Uterus (tissue), 2 donors: ENCODE results near the gene ANO4.

Experiments
- CTCF ChIP-seq, 4 experiments: fragments of 200-600 bp in 2 of 4; fragments of 450-650 bp in 2 of 4; sonication (generic) in 2 of 4; IDR thresholded peaks; one replicate each; pipeline ENCODE4 v1.5.1; 2016 to 2019; ENCODE audit warnings: antibody characterized with exemption in 4 of 4, mild to moderate bottlenecking in 2 of 4, moderate library complexity in 1 of 4
- POLR2A ChIP-seq, 2 donors: fragments of 450-650 bp; IDR thresholded peaks; one replicate each; pipeline ENCODE4 v1.6.1; 2016; ENCODE audit warnings: antibody characterized with exemption in 2 of 2, mild to moderate bottlenecking in 1 of 2, moderate library complexity in 1 of 2

GRCh38 chr12:100974341-100974740, 179.8 kb downstream of the ANO4 start:
- TF ChIP-seq POLR2A (IDR thresholded peaks at IDR 0.05), result no peak
- TF ChIP-seq CTCF (IDR thresholded peaks at IDR 0.05), result no peak
